Uterine smooth muscle cell (primary cell): ENCODE measurements around the gene ZNF385D. TPM values are rescaled to one million over a fixed set of nuclear protein-coding genes. Genes with fewer than 3 reads are reported as not detected.

Experiments
- total RNA-seq: library from RNA; depleted of rRNA; stranded (reverse); fragments of >200 nt; gene quantifications from 2 replicates; pipeline ENCODE4 v1.2.3, GENCODE V29; 2014

The ZNF385D gene, protein sequence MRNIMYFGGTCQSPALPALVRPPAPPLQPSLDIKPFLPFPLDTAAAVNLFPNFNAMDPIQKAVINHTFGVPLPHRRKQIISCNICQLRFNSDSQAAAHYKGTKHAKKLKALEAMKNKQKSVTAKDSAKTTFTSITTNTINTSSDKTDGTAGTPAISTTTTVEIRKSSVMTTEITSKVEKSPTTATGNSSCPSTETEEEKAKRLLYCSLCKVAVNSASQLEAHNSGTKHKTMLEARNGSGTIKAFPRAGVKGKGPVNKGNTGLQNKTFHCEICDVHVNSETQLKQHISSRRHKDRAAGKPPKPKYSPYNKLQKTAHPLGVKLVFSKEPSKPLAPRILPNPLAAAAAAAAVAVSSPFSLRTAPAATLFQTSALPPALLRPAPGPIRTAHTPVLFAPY
- 0.66 and 0.75 TPM in 2 replicates for total RNA-seq

DNA sequence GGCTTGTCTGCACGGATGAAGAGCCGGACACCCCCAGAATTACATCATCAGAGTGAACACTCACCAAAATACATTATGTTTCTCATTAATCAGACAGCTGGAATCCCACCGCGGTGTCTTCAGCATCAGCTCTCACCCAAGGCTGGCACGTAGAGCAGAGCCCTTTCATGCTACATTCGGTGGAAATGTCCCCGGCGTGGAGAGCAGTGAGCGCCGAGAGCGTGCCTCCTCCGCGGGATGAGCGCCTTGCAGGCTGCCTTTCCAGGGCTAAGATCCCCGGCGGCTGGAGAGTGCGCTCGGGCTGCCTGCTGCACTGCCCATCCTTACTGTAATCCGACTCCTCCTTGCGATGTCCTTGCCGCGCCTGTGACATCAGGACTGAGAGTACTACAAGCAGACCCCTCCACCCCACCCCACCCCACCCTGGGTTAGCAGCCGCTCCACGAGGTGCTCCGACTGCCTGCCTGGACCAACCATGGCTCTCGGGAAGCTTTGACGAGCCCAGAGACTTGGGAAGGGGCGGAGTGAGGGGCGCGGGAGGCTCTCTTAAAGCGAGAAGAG lies at the start of gene ZNF385D:
Gene ZNF385D (minus strand): TSS at position 380 of the 561 bp plus-strand sequence. CDS start 294 bp downstream, at position 86.

